Tibial nerve (tissue), 3 donors: Measurements from ENCODE around the gene CACNG7.

ENCODE experiments used
- CTCF ChIP-seq, 5 experiments: fragments of 200-600 bp in 3 of 5; fragments of 450-650 bp in 2 of 5; sonication (generic) in 3 of 5; IDR thresholded peaks; one replicate each; pipeline ENCODE4 v1.5.1; 2016 to 2019; ENCODE audit warnings: antibody characterized with exemption in 5 of 5, mild to moderate bottlenecking in 3 of 5, moderate library complexity in 2 of 5
- POLR2A ChIP-seq, 2 donors: fragments of 450-650 bp; IDR thresholded peaks; one replicate each; pipeline ENCODE4 v1.6.1; 2017; ENCODE audit warnings: antibody characterized with exemption in 2 of 2, mild to moderate bottlenecking in 2 of 2, moderate library complexity in 2 of 2

GRCh38 chr19:53908106-53908934 is 758 bp upstream of the CACNG7 start:
- no peak for TF ChIP-seq POLR2A (IDR thresholded peaks at IDR 0.05)
- no peak for TF ChIP-seq CTCF (IDR thresholded peaks at IDR 0.05)
